SW 1271 (cell line): ENCODE data around the gene WWOX.

Experiments used
- DNase-seq, 2 experiments: peaks; one replicate each; lab custom pipeline; 2025; lab: John Stamatoyannopoulos, UW

WWOX gene

DNA sequence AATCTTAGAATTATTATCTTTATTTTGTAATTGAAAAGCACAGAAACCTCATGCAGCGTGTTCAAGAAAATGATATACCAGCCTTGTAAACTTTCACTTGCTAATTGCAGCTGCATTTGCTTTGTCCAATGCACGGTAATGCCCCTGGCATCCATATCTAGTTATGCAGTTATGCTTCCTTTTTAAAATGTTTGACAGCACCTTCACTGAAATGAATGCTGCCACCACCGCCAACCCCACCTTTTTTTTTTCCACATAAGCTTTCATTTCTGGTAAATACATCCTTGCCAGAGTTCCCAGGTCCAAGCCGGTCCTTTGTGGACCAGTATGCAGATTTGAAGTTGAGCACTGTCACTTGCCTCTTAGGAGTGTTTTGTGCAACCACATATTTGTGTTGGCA lies 338.8 kb downstream of the WWOX start:
- no peak for DNase-seq

- DNase-seq: no peak
Observed at GRCh38 chr16:78438632-78439031, 339.2 kb downstream of the WWOX start.

GRCh38 chr16:78439646-78440045 lies 340.2 kb downstream of the WWOX start:
- no peak for DNase-seq

DNA sequence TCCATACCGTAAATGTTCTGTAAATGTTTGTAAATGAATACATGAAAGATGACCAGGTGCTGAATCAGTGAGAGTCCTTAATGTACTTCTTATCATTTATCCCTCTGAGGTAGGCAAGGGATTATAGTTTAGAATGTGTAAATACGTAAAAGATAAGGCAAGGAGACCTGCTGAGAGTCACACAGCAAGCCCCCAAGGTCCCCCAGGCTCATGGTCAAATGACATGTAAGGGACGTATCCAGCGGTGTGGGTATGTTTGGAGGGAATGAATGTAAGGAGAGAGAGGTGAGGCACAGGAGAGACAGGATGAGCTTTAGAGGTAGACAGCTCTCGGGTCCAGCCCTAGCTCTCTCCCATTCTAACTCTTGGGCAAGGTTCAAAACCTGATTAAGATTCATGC lies 341.8 kb downstream of the WWOX start:
- DNase-seq: no peak

- no peak for DNase-seq
Observed at GRCh38 chr16:78443542-78444364, 344.3 kb downstream of the WWOX start.

DNA sequence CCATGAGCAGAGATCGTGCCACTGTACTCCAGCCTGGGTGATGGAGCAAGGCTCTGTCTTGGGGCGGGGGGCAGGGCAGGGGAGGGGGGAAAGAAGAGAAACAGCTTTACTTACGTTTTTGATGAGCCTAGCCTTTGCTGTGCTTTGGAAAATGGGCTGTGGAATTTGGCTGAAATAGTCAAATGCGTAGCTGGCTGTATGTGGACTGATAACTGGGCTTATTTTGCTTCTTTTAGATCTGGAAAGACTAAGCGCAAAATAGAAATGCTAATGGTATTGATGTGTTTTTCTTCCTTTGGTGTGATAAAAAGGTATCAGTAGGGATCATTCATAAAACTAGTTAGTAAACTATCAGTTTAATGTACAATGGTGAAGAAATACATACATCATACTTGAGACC lies 346.4 kb downstream of the WWOX start:
- DNase-seq: no peak

DNA sequence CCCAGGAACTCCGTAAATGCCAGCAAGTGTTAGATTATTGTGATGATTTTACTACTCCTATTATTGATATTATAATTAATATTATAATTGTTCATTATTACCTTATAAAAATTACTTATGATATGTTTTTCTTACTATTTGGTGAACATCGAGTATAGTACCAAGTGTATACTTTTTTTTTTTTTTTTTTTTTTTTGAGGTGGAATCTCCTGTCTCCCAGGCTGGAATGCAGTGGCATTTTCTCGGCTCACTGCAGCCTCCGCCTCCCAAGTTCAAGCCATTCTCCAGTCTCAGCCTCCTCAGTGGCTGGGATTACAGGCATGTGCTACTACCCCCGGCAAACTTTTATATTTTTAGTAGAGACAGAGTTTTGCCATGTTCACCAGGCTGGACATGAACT lies 347.0 kb downstream of the WWOX start:
- DNase-seq: no peak

DNA sequence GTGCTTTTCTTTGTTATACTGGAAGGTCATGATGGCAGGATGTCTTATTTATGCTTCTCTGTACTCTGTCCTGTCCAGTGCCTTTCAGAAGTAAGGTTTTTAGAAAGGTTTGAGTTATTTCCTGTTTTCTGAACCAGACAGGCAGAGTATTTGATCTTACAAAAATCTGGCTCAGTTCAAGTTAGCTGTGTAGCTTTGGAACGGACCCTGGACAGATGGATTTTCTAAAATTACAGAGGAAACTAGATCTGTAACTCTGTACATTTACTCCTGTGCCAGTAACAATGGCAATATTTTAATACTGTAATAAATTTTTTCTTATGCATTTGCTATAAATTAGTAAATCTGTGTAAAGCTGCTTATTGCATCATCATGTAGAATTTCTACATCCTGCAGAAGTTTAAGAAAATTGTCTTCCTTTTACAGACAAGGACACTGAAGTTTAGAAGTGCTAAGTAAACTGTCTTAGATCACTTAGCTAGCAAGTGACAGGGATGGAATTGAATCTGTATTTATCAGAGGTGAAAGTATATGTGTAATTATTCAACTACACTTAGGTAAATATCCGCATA lies 347.6 kb downstream of the WWOX start:
- DNase-seq: no peak

GRCh38 chr16:78448658-78449271 lies 349.3 kb downstream of the WWOX start:
- no peak for DNase-seq

DNA sequence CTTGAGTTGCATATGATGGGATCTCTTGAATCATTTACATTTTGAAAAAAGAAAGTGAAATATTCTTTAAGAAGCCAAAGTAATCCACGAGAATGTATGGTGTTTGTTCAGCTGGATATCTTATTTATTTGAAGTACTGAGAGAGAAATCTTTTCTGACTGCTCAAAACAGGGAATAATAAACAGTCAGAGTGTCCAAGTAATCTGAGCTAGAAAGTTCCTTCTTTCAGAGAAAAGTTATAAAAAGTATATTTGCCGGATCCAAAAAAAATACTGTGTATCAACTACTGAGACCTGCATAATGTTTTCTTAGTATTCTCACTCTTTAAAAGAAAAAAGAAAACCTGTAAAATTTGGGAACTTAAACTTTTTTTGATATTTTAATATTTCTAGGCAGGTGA lies 350.8 kb downstream of the WWOX start:
- DNase-seq: no peak

DNA sequence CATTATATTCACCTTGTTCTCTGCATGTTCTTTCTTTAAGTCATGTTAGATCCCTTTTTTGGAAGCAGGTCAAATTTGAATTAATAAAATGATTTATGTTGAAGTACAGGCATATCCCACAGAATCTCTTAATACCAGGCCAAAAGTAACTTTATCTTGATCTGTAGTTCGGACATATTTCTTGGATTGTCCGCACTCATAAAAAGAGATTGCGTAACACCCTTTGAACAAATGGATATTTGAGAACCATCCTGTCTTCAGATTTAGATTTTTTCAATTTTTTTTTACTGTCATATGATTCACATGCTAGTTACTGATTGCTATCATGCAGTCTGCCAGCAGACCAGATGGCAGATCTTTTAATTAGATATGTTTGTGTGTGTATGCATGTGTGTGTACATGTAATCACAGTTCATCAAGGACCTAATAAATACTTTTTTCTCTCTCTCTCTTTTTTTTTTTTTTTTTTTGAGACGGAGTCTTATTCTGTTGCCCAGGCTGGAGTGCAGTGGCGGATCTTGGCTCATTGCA lies 352.6 kb downstream of the WWOX start:
- no peak for DNase-seq

GRCh38 chr16:78455861-78456260 lies 356.4 kb downstream of the WWOX start:
- DNase-seq: no peak

GRCh38 chr16:78458588-78458987 lies 359.1 kb downstream of the WWOX start:
- no peak for DNase-seq

DNA sequence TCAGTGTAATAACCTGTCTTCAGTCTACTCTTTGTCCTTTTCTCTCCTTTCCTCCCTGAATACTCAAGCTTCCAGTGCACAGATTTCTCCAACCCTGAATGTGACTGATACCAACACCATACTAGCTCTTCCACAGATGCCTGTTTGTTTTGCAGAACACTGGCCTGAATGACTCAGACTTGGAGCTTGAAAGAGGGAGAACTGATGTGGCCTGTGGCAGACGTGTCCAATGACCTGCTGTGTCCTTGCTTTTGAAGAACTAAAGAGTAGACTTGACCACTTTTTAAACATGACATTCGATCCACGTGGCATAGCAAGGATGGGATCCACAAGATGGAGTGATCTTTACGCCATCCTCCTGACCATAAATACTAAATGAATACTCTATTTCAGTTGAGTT lies 361.0 kb downstream of the WWOX start:
- no peak for DNase-seq

DNA sequence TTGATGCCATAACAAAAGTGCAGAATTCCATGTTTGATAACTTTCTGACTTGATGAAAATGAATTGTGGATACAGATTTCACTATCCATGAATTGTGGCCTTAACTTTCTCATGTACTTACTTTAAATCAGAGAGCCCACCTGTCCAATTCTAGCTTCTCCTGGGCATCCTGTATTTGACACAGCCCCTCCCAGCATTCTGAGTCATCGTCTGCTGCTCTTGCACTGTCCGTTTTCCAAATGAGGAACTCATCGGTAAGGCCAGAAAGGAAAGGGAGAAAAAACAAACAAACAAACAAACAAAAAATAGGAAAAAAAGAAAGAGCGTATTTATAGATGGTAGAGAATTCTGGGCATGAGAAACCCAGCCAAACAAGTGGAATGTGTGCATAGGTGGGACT lies 361.6 kb downstream of the WWOX start:
- DNase-seq: no peak

DNA sequence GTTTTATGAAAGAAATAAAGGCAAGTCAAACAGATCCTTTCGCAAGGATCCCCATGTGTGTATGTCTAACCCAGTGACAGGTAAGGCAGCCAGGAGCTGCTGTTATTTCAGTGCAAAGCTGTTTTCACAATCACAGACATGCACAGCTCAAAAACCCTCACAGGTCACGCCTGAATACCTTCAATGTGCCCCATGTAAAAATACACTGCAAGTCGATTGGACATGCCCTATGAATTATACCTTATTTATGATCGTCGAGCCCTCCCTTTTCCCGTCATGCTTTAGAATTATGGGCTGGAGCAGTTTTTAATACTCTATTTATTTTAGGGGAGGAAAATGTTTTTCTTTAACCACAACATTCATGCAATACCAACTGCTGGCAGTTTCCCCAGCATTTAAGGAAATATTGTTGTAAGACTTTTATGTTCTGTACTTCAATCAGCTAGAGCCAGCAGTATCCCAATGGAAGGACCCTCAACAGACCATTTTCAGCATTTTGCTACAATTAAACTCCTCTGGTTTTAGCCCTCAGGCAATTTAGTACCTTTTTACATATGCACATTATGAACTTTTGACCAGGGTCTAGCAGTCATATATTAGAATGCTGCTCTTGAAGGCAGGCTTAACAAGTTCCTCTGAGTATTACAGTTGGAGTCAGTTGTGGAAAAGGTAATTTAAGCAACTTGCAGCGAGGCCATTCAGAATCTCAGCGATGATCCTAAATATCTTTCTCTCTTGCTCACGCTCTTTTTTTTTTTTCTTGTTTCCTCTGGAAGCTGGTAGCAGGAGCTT lies 362.2 kb downstream of the WWOX start:
- no peak for DNase-seq

DNA sequence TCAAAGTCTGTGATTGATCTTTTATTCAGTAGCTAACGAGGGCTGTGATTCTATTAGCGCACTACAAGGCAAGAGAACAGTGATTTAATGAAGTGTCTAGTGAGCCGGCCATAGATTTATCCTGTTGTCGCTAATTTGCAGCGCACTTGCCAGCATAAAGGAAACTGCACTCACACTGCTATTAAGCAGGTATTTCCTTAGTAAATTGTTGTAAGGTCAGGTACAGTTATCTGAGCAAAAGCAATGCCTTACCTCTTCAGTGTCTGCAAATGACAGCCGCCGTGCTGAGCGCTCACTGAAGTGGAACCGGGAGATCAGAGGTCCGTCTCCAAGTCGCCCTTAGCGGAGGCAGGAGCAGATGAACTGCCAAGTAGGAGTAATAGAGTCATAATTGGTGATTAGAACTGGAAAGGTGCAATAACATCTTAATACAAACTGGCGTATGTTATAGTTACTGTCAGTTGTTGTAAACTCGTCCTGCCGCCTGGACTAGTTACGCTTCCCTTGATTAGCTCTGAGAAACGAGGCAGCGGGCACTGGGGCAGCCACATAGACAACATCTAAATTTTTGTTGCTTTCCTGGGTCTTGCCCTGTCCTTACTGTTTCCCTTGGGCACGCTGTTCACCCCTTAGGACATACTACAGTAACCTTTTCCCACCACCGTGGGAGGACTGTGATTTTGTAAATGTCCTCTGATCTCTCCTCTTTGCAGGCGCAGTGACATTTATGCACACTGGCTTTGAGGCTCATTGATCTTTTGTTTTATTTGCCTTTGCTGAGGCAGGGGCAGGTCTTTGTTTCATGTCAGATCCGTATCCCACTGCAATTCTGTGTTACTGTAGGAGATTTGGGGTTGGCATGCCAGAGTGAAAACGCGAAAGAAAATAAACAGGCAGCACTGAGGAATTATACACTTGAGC lies 363.1 kb downstream of the WWOX start:
- no peak for DNase-seq

GRCh38 chr16:78463591-78463990 lies 364.1 kb downstream of the WWOX start:
- DNase-seq: no peak

DNA sequence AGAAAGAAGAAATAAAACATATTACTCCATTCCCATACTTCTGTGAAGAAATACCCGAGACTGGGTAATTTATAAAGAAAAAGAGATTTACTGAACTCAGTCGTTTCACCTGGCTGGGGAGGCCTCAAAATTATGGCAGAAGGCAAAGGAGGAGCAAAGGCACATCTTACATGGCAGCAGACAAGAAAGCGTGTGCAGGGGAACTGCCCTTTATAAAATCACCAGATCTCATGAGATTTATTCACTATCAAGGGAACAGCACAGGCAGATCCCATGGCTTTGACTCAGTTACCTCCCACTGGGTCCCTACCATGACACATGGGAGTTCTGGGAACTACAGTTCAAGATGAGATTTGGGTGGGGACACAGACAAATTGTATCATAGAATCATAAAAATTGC lies 365.4 kb downstream of the WWOX start:
- DNase-seq: no peak

DNA sequence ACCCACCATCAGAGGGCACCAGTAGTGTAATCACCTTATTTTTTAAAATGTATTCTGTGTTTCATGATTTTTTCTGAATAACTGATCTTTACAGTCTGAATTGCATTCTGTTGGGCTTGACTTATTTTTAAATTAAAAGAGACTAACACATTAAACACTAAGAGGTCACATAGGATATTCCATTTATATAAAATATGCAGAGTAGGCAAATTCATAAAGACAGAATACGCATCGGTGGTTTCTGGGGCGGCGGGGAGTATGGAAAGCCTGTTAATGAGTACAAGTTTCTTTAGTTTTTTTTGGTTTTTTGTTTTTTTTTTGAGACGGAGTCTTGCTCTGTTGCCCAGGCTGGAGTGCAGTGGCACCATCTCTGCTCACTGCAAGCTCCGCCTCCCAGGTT lies 366.3 kb downstream of the WWOX start:
- DNase-seq: no peak

DNA sequence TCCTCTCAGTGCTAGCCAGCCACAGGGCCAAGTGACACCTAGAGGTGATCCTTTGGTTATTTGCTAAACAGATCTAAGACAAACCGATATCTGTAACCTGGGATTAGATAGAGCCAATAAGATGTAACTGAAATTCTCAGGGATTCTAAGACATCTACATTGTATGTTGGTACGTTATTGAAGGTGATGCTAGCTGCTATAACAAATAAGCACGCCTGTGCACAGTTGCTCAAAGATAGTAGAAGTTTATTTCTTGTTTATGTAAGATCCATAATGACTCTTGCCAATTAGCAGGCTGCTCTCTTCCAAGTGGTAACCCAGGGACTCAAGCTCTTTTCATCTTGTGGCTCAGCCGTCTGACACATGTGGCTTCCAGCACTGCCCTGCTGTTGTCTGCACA lies 370.3 kb downstream of the WWOX start:
- no peak for DNase-seq
